ENCODE measurements around the gene CRIM1. TPM values are rescaled to one million over a fixed set of nuclear protein-coding genes. Genes with fewer than 3 reads are reported as not detected.

Gene CRIM1
- 278 and 361 TPM in 2 replicates for total RNA-seq

GRCh38 chr2:36355151-36355889 lies at the start of gene CRIM1:
CRIM1 (plus strand) TSS chr2:36355778; CDS start chr2:36356293, 515 bp downstream.

GRCh38 chr2:36597532-36598377 lies 242.2 kb downstream of the CRIM1 start, which contains the start of gene FEZ2:
FEZ2 (minus strand) TSS chr2:36598168; CDS start chr2:36598142, 26 bp downstream.

Other genes starting within 250 kb of the CRIM1 start
- 61.5 and 74.3 TPM in 2 replicates for gene FEZ2, start 242.4 kb downstream of the CRIM1 start, total RNA-seq

All from smooth muscle cell of the umbilical artery (primary cell).